Astrocyte (in vitro differentiated cells and primary cell): Measurements from ENCODE around the gene FSTL4. TPM values are rescaled to one million over a fixed set of nuclear protein-coding genes. Genes with fewer than 3 reads are reported as not detected.

ENCODE experiments used
- DNase-seq: peaks from one replicate; pipeline ENCODE4 v3.0.0-alpha.2; 2010; ENCODE audit warnings: low read depth
- FAIRE-seq: peaks from 2 replicates; lab custom pipeline; 2011; peaks lifted over from hg19 to GRCh38; lab: Jason Lieb, UNC
- H2AFZ ChIP-seq: 2 replicates; pipeline ENCODE4 v1.6.0; 2012; ENCODE audit warnings: low read depth, low read length, inconsistent platforms
- H3K27ac ChIP-seq: 2 replicates; pipeline ENCODE4 v1.5.1; 2011; ENCODE audit warnings: low read depth, low read length, inconsistent platforms
- H3K27me3 ChIP-seq: 2 replicates; pipeline ENCODE4 v1.6.0; 2011; ENCODE audit warnings: low read length, inconsistent platforms; ENCODE audit not compliant: insufficient read depth
- H3K36me3 ChIP-seq: 2 replicates; pipeline ENCODE4 v1.5.1; 2011; ENCODE audit warnings: low read length, inconsistent platforms; ENCODE audit not compliant: insufficient read depth
- H3K4me1 ChIP-seq: 2 replicates; pipeline ENCODE4 v1.5.1; 2011; ENCODE audit warnings: low read length, inconsistent platforms; ENCODE audit not compliant: insufficient read depth
- H3K4me2 ChIP-seq: 2 replicates; pipeline ENCODE4 v1.6.0; 2012; ENCODE audit warnings: low read length, inconsistent platforms
- H3K4me3 ChIP-seq: 2 replicates; pipeline ENCODE4 v1.5.1; 2011; ENCODE audit warnings: low read depth, mild to moderate bottlenecking, low read length, inconsistent platforms; ENCODE audit not compliant: insufficient read depth
- H3K79me2 ChIP-seq: 2 replicates; pipeline ENCODE4 v1.6.0; 2012; ENCODE audit warnings: mild to moderate bottlenecking, low read length, inconsistent platforms; ENCODE audit not compliant: insufficient read depth
- H3K9ac ChIP-seq: 2 replicates; pipeline ENCODE4 v1.6.0; 2012; ENCODE audit warnings: mild to moderate bottlenecking, low read length, inconsistent platforms
- H3K9me3 ChIP-seq: 2 replicates; pipeline ENCODE4 v1.5.1; 2012; ENCODE audit warnings: low read depth, mild to moderate bottlenecking, low read length, inconsistent platforms; ENCODE audit not compliant: insufficient read depth
- H4K20me1 ChIP-seq: 2 replicates; pipeline ENCODE4 v1.6.0; 2012; ENCODE audit warnings: low read length, inconsistent platforms; ENCODE audit not compliant: insufficient read depth
- H3K27ac Mint-ChIP-seq: one replicate; pipeline ENCODE4 v1.8.0; 2021; ENCODE audit warnings: mild to moderate bottlenecking, mixed read lengths; ENCODE audit not compliant: unreplicated experiment
- H3K27me3 Mint-ChIP-seq: one replicate; pipeline ENCODE4 v1.8.0; 2021; ENCODE audit warnings: low read depth, mixed read lengths; ENCODE audit not compliant: unreplicated experiment
- H3K36me3 Mint-ChIP-seq: one replicate; pipeline ENCODE4 v1.8.0; 2021; ENCODE audit warnings: low read depth, mixed read lengths; ENCODE audit not compliant: unreplicated experiment
- H3K4me1 Mint-ChIP-seq: one replicate; pipeline ENCODE4 v1.8.0; 2021; ENCODE audit warnings: low read depth, mixed read lengths; ENCODE audit not compliant: unreplicated experiment
- H3K4me3 Mint-ChIP-seq: one replicate; pipeline ENCODE4 v1.8.0; 2021; ENCODE audit warnings: mild to moderate bottlenecking, moderate library complexity, mixed read lengths; ENCODE audit not compliant: unreplicated experiment
- H3K9me3 Mint-ChIP-seq: one replicate; pipeline ENCODE4 v1.8.0; 2021; ENCODE audit warnings: mild to moderate bottlenecking, mixed read lengths; ENCODE audit not compliant: unreplicated experiment
- CTCF ChIP-seq: IDR thresholded peaks from 2 replicates; pipeline ENCODE4 v1.5.1; 2011; ENCODE audit warnings: low read depth, mild to moderate bottlenecking, inconsistent platforms, low read length, moderate library complexity; ENCODE audit not compliant: insufficient read depth
- EZH2 ChIP-seq: IDR thresholded peaks from 2 replicates; pipeline ENCODE4 v1.6.1; 2012; ENCODE audit warnings: mild to moderate bottlenecking, low read length, inconsistent platforms; ENCODE audit not compliant: insufficient read depth
- total RNA-seq: library from RNA; stranded (reverse); gene quantifications from 2 replicates; pipeline ENCODE4 v1.2.1, GENCODE V29; 2021

Gene FSTL4
- total RNA-seq, 1 donor from 2014 or later = not detected

DNA sequence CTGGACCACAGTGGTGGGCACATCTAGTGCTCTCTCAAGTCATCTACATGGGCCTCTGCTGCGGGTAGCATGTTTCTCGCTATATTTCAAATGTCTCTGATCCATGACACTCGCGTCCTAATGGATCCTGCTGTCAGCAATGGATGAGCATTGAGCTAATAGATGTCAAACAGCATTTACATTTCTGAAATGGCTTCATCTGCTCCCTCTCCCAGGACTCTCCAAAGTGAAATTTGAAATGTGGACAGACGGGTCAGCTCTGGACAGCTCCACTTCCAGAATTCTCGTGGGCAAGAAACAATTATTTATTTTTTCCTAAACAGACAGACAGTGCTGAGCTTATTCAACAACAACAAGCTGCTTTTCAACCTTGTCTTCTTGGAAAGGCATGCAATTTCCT lies 58.1 kb downstream of the FSTL4 start:
- Mint-ChIP-seq H3K36me3 (no peaks in the 10 kb centered on the region), H3K27ac (no peak overlapping the region), H3K4me1 (peaks cover 2% of the 10 kb centered on the region), H3K27me3 (peaks cover 60% of the 10 kb centered on the region), H3K4me3 (no peak overlapping the region), H3K9me3 (no peaks in the 10 kb centered on the region)
- Histone ChIP-seq H3K4me3 (no peak overlapping the region), H3K9ac (no peak overlapping the region), H2AFZ (no peak overlapping the region), H3K4me1 (no peaks in the 10 kb centered on the region), H3K36me3 (no peaks in the 10 kb centered on the region), H3K27ac (no peak overlapping the region), H3K27me3 (peaks cover 7% of the 10 kb centered on the region), H3K9me3 (no peaks in the 10 kb centered on the region), H3K4me2 (no peak overlapping the region), H3K79me2 (no peaks in the 10 kb centered on the region), H4K20me1 (no peaks in the 10 kb centered on the region)
- DNase-seq (no peak), FAIRE-seq (no peak)
- TF ChIP-seq EZH2 = no peak
- no peak for TF ChIP-seq CTCF

- peak; percentile 8 for DNase-seq
- FAIRE-seq = no peak
- no peaks in the 10 kb centered on the region for H3K4me1 ChIP-seq
Observed at GRCh38 chr5:133552925-133553525, 59.3 kb downstream of the FSTL4 start.

More at GRCh38 chr5:133552925-133553525, 59.3 kb downstream of the FSTL4 start:
- Mint-ChIP-seq H3K27me3 (peaks cover 58% of the 10 kb centered on the region), H3K4me1 (no peaks in the 10 kb centered on the region), H3K27ac (no peak overlapping the region), H3K4me3 (no peak overlapping the region), H3K9me3 (peaks cover under 1% of the 10 kb centered on the region), H3K36me3 (no peaks in the 10 kb centered on the region)
- Histone ChIP-seq H3K27ac (no peak overlapping the region), H3K36me3 (no peaks in the 10 kb centered on the region), H2AFZ (no peak overlapping the region), H4K20me1 (no peaks in the 10 kb centered on the region), H3K4me2 (no peak overlapping the region), H3K9me3 (no peaks in the 10 kb centered on the region), H3K79me2 (no peaks in the 10 kb centered on the region), H3K27me3 (peaks cover 10% of the 10 kb centered on the region), H3K9ac (no peak overlapping the region), H3K4me3 (no peak overlapping the region)
- TF ChIP-seq CTCF = peak; percentile 51
- no peak for TF ChIP-seq EZH2
